NCI-H1105 treated with DMSO at 0.1 percent for 48 hours (cell line): ENCODE results near the gene IGF1R.

ENCODE experiments used
- DNase-seq: peaks from one replicate; lab custom pipeline; 2025; lab: John Stamatoyannopoulos, UW

Gene IGF1R

DNA sequence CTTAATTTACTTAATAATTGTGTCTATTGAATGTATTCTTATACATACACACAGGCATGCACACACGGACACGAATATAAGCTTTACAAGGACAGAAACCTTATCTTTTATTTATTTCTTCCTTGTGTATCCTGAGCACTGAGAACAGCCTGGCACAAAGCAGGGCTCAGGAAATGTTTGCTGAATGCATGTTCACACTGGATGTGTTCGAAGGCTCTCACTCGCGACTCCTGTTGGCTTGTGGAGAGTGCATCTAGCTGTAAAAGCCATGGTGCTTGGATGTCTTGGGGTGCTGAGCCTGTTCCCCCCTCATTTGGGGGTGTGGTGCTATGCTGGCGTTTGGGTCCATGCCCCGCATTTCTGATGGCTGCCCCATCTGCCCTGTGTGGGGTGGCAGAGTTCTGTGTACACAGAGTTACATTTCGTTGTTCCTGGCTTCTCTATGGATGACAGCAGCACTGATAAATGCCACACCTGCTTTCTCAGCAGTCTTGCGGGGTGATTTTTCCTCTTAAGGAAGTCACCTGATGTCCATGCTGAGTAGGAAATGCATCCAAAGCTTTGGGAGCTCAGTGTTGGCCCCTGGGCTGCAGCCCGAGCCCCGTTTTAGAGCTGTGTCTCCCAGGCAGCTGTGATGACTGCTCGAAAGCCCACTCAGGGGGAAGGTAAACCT, 148.5 kb downstream of the IGF1R start:
- no peak for DNase-seq

DNA sequence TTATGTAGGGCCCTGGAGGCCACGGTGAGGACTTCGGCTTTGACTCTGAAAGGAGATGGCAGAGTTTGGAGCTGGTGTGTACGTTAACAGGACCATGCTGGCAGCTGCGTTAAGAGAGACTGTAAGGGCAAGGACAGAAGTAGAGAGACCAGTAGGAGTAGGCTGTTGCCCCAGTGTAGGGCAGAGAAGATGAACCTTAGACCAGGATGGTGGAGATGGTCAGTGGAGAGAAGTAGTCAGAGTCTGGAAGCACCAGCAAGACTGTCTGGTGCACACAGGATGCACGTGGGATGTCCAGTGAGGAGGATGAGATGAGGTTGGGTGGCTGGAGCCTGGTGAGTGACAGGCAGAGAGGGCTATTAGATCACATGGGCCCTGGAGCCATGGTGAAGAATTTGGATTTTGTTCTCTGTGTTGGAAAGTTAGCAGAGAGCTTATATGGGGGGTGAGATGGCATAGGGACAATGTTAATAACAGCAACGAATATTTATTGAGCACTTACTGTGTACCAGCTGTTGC, 150.1 kb downstream of the IGF1R start:
- no peak for DNase-seq

GRCh38 chr15:98799461-98800390, 151.4 kb downstream of the IGF1R start:
- peak; percentile 13 for DNase-seq

DNA sequence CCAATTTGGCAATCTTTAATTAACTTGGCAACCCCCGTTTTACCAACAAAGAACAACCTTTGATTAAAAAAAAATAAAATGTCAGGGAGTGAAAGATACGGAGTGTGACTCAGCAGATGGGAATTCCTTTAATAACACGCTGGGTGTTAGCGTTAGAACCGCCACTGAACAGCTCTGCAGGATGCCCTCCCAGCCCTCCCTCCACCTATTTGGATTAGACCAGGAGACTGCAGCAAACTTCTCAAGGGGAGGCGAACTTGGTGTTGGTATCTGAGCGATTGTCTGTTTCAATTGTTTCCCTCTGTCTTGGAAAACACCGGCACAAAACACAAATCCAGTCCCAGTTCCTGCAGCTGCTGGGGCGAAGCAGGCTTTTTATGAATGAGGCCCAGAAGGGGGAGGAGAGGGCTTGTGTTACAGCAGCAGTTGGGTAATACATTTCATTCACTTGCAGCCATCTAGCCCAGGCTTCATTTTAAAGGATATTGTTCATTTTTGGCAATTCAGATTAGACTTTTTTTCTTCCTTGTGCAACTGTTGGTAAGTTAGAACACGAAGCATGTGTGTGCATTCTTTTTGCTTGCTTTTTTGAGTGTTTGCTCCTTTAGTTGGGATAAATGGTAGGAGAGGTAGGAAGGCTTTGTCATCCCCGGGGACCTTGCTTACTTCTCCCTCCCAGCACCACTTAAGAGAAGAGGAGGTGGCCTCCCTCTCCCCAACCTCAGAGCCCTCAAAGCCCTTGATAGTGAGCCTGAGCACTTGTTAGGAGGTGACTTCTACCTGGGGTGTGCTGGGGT, 152.3 kb downstream of the IGF1R start:
- DNase-seq, result peak; percentile 36

- no peak for DNase-seq
Measured at GRCh38 chr15:98801234-98801561, 152.9 kb downstream of the IGF1R start.

DNA sequence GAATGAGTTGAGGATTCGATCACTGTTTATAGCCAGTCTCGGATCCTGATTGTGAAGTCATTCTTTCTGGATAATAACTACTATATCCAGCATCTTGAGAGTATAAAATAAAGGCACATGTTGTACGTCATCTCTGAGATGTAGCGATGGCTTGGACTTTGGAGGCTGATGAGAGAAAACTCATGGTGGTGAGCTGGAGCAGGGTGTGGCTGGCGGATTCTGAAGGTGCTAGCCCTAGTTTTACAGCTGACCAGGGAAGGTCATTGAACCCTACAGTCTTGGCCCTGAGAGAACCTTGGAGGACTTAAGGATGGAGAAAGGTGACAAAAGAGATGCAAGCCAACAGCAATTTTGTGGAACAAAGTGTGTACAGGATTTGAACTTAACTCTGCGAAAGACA, 153.8 kb downstream of the IGF1R start:
- DNase-seq, result no peak

- DNase-seq, result no peak
Measured at GRCh38 chr15:98803228-98804056, 155.1 kb downstream of the IGF1R start.

GRCh38 chr15:98804057-98804380, 155.7 kb downstream of the IGF1R start:
- no peak for DNase-seq

DNA sequence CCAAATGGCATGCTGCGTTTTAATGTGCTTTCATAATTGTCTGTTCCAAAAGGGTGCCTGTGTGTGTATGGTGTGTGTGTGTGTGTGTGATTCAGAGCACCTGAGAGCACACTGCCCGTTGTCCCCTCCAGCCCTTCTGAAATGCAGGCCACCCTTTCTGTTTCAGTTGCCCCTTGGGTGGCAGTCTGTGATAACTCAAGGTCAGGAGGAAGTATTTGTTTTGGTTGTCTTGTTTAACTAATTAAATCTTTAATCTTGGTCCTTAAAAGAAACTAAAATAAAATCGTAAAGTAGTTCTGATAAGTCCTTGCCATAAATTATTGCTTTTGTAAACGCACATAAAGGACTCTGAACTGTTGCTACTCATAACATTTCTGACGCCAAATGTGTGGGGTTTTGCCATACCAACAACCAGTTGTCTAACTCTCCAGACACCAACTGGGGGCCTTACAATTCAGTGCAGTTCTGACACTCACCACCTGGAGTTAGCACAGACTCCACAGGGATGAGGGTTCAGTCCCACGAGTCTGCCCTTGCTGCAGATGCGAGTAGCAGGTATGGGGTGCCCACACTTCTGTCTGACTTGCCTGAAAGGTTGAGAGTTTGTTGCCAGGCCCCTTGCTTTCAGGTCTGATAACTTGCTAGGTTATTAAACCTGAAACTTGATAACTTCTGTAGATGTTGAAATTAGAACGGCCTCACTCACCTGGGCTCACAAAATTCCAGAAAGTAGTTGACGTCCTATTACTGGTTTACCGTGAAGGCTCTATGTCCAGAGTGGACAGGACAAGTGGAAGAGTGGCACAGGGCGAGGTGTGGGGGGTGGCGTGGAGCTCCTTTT, 157.3 kb downstream of the IGF1R start:
- DNase-seq, result no peak

DNA sequence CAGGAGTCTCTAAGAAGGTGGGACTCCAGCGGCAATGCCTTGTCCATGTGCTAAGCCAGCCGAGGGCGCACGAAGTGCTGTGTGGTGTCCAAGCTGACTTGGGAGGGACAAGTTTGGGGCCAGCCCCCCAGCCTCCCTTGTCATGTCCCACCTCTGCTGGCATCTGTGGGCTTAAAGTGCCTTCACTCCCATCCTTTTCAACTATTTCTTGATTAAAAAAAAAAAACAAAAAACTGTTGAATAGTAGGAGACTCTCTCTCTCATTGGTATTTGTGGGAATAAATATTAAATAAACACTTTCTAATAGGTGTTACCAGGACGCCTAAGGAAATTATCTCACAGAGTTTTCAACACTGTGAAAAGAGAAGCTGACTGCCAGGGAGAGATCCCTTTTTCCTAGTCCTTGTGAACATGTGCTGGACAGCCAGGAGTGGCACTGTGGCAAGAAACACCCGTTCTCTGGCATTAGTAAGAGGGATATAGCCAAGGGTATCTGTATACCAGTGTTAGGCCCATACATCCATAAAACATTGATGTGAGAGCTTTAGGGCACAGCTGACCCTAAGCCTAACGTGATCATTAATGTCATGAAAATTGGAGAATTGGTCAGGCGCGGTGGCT, 158.0 kb downstream of the IGF1R start:
- DNase-seq, result no peak

DNA sequence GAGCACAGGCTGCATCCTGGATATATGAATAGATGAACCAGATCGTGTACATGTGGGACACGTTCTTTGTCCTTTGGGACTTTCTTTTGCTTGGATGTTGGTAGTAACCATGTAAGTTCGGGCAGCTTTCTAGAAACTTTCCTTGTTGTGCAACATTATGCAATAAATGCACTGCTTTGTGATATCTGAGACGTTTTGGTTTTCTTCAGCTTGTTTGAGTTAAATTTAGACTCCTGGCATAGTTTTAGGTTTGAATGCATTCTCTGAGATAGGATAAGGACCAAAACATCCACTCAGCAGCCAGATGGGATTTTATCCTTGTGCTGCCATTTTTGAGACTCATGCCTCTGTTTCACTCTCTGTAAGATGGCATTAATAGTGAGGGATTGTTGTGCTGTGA, 158.9 kb downstream of the IGF1R start:
- no peak for DNase-seq

DNA sequence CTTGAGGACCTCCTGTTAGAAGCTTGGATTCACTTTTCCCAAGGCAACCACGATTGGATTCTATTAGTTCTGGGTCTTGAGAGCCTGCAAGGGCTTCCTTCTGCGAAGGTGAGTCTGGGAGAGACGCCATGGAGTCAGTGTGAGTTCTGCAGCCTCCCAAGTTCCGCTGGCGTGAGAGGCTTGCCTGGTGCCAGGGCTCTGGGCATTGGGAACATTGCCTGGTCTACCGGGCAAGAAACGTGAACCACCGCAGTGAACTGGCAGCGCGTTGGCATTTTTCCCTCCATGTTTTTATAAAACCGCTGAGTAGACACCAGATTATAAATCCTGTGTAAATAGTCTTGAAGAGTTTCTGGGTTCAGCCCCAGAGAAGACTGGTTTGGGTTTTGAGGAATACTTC, 160.9 kb downstream of the IGF1R start:
- no peak for DNase-seq

DNA sequence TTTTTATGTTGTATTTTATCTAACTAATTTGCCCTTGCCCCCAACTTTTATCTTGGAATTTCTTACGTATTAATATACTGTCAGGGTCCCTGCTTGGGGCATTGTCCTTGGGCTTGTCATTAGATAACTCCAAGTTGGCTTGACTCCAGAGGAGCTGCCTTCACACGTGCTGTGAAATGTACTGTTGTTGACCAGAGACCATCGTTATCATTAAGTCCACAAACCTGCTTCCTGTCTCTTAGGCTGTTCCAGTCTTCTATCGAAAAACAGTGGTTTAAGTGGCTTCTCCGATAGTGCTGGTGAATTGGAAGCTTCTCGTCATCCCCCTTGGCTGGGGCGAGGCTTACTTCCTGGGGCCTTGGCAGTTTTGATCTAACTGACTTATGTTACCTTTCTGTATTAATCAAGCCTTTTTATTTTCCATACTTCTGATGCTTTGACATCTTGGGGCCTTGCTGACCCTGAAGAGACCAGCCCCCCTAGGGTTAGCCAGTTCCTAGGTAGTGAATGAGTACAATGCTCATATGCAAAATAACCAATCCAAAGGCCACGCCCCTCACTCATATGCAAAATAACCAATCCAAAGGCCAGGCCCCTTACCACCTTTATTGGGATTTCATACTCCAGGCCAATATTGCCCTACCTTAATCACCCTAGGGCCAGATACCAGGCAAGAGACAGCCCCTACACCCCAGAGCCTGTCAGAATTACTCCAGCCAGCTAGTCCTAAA, 164.5 kb downstream of the IGF1R start:
- DNase-seq, result no peak

- DNase-seq, result no peak
Measured at GRCh38 chr15:98813951-98814350, 165.6 kb downstream of the IGF1R start.

GRCh38 chr15:98815207-98815606, 166.9 kb downstream of the IGF1R start:
- no peak for DNase-seq

- no peak for DNase-seq
Measured at GRCh38 chr15:98817745-98818144, 169.4 kb downstream of the IGF1R start.

- DNase-seq, result no peak
Measured at GRCh38 chr15:98823012-98823458, 174.7 kb downstream of the IGF1R start.

DNA sequence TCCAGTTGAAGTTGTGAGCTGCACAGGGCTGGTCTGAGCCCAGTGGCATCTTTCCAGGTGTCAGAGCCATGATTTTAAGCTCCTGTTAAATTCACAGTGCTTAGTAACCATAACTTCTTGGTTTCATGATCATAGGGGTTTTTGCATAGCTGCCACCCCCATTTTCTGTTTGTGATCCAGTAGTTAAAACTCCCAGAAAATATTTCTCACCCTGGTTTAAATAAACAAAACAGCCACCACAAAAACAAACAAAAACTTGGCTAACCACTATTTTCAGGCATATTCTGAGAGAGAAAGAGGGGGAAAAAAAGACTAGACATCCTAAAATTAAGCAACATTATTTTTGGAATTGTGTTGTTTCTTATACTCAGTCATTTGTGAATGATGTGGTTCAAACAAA, 175.3 kb downstream of the IGF1R start:
- no peak for DNase-seq

DNA sequence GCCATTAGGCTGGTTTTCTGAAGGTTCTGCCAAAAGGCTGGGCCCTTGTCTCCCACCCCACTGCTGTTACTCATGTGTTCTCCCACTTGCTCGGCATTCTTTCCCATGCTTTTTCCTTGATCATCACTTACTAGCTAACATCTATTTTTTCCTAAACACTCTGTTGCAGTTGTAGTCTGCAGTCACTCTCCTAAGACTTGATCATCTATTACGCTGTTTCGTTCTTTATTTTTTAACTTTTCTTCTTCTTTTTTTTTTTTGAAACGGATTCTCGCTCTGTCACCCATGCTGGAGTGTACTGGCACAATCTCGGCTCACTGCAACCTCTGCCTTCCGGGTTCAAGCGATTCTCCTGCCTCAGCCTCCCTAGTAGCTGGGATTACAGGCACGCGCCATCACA, 176.3 kb downstream of the IGF1R start:
- no peak for DNase-seq

- peak; percentile 20 for DNase-seq
Measured at GRCh38 chr15:98826658-98827057, 178.3 kb downstream of the IGF1R start.
